BE2C (cell line): ENCODE results near the gene ARHGEF11.

ENCODE experiments used
- DNase-seq: peaks from one replicate; pipeline ENCODE4 v3.0.0-alpha.2; 2020
- H3K27me3 ChIP-seq: fragments of 250-450 bp; sonication (Bioruptor Pico); 2 replicates; pipeline ENCODE4 v1.5.1; 2020; ENCODE audit warnings: mild to moderate bottlenecking
- H3K36me3 ChIP-seq: fragments of 250-450 bp; sonication (Bioruptor Pico); 2 replicates; pipeline ENCODE4 v1.5.1; 2020; ENCODE audit warnings: mild to moderate bottlenecking
- H3K4me1 ChIP-seq: fragments of 250-450 bp; sonication (Bioruptor Pico); 2 replicates; pipeline ENCODE4 v1.5.1; 2020
- H3K4me3 ChIP-seq: 2 replicates; pipeline ENCODE4 v1.5.1; 2011; ENCODE audit warnings: low read depth, low read length
- H3K9me3 ChIP-seq: fragments of 250-450 bp; sonication (Bioruptor Pico); 2 replicates; pipeline ENCODE4 v1.5.1; 2020
- CTCF ChIP-seq: IDR thresholded peaks from 2 replicates; pipeline ENCODE4 v1.5.1; 2012; ENCODE audit warnings: mild to moderate bottlenecking, low read depth, low read length

ARHGEF11 gene

GRCh38 chr1:156947127-156947526, 98.4 kb downstream of the ARHGEF11 start:
- no peaks in the 10 kb centered on the region for H3K27me3 ChIP-seq

GRCh38 chr1:156945881-156946661, 99.5 kb downstream of the ARHGEF11 start:
- DNase-seq = no peak
- Histone ChIP-seq H3K36me3 (peaks cover 59% of the 10 kb centered on the region), H3K9me3 (no peaks in the 10 kb centered on the region), H3K4me1 (no peaks in the 10 kb centered on the region), H3K27me3 (no peaks in the 10 kb centered on the region), H3K4me3 (no peak overlapping the region)
- no peak for TF ChIP-seq CTCF

More at GRCh38 chr1:156947127-156947526, 98.4 kb downstream of the ARHGEF11 start:
- Histone ChIP-seq H3K4me3 (no peak overlapping the region), H3K36me3 (peaks cover 62% of the 10 kb centered on the region), H3K9me3 (no peaks in the 10 kb centered on the region), H3K4me1 (no peaks in the 10 kb centered on the region)
- no peak for TF ChIP-seq CTCF
- DNase-seq = no peak

GRCh38 chr1:156944848-156945247, 100.7 kb downstream of the ARHGEF11 start:
- no peak for DNase-seq
- H3K4me1 ChIP-seq = no peaks in the 10 kb centered on the region
- H3K9me3 ChIP-seq = no peaks in the 10 kb centered on the region
- no peak overlapping the region for H3K4me3 ChIP-seq
- H3K27me3 ChIP-seq = no peaks in the 10 kb centered on the region
- peaks cover 56% of the 10 kb centered on the region for H3K36me3 ChIP-seq
- TF ChIP-seq CTCF = no peak

- H3K4me1 ChIP-seq = no peaks in the 10 kb centered on the region
- no peaks in the 10 kb centered on the region for H3K27me3 ChIP-seq
- no peak for TF ChIP-seq CTCF
- no peak for DNase-seq
- no peaks in the 10 kb centered on the region for H3K9me3 ChIP-seq
- no peak overlapping the region for H3K4me3 ChIP-seq
- peaks cover 61% of the 10 kb centered on the region for H3K36me3 ChIP-seq
Observed at GRCh38 chr1:156944268-156944667, 101.3 kb downstream of the ARHGEF11 start.

- TF ChIP-seq CTCF = no peak
- Histone ChIP-seq H3K36me3 (peaks cover 62% of the 10 kb centered on the region), H3K4me3 (no peak overlapping the region), H3K27me3 (no peaks in the 10 kb centered on the region), H3K4me1 (no peaks in the 10 kb centered on the region), H3K9me3 (no peaks in the 10 kb centered on the region)
- DNase-seq = no peak
Observed at GRCh38 chr1:156943756-156944155, 101.8 kb downstream of the ARHGEF11 start.

- TF ChIP-seq CTCF = no peak
- no peak for DNase-seq
- Histone ChIP-seq H3K36me3 (peaks cover 53% of the 10 kb centered on the region), H3K27me3 (no peaks in the 10 kb centered on the region), H3K9me3 (no peaks in the 10 kb centered on the region), H3K4me1 (no peaks in the 10 kb centered on the region), H3K4me3 (no peak overlapping the region)
Observed at GRCh38 chr1:156942576-156942975, 103.0 kb downstream of the ARHGEF11 start.
